GM21390 (cell line): ENCODE data around the gene PDCD4.

Experiments used
- ATAC-seq: cut with Tn5 transposase; IDR thresholded peaks from one replicate; pipeline ENCODE4 v1.9.1; 2021; ENCODE audit not compliant: unreplicated experiment

Gene PDCD4

DNA sequence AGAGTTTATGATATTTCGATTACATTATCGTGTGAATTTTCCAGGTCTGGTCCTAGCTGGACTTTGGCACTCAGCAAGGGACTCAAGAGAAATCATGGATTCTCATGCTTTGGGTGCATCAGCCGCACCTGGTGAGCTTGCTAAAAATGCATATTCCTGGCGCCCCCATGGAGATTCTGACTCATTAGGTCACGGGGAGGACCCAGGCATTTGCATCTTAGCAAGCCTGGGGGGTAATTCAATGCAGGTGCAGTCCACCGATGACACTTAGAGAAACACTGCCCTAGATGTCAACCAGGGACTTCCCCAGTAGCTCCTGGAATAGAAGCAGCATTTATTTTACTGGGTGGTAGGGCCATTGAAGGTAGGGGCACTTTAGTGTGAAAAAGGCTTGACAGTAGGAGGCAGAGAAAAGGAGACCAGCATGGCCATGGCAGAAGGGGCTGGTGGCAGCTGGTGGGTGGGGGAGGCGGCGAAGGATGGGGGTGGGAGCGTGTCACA, 29.9 kb upstream of the PDCD4 start:
- ATAC-seq = peak; percentile 59

DNA sequence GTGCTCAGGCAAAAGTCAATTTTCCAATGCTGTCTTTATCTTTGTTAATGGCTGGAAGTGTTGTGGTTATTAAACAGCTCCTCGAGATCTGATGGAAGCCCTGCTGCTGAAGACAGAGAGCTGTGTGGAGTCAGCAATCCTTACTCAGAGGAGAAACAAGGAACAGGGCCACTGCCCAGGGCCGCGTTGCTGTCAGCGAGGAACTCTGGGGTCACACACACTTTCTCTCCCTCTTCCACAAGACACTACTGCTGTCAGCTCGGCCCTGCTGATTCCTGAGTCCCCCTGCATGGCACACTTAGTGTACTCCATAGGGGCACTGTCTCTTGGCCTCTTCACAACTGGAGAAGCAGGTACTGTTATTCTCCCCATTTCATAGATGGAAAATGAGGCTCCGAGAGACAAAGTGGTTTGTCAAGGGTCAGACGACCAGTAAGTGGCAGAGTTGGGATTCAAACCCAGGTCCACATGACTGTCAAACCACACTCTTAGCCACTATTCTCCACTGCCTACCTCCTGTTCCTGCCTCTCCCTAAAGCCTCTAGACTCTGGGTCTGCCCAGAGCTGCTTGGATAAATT, 29.3 kb upstream of the PDCD4 start:
- ATAC-seq = peak; percentile 17

DNA sequence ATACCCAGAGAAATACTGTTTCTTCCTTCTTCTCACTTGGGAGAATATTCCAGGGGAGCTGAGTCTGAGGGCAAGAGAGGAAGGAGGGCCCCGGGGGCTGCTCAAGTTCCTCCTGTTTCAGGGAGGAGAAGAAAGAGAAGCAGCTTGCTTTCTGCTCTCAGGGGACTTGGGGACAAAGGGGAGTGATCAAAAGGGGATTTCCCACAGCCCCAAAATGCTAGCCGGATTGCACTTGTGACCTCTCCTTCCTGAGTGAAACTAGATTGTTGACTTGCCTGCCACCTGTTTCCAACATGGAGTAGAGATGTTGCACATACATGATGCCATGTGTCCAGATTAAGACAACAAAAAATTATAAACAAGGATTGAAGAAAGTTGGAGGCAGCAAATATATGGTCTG, 28.7 kb upstream of the PDCD4 start:
- peak; percentile 81 for ATAC-seq

GRCh38 chr10:110843796-110844616, 27.7 kb upstream of the PDCD4 start:
- ATAC-seq = no peak

GRCh38 chr10:110844617-110844881, 27.2 kb upstream of the PDCD4 start:
- ATAC-seq = no peak

DNA sequence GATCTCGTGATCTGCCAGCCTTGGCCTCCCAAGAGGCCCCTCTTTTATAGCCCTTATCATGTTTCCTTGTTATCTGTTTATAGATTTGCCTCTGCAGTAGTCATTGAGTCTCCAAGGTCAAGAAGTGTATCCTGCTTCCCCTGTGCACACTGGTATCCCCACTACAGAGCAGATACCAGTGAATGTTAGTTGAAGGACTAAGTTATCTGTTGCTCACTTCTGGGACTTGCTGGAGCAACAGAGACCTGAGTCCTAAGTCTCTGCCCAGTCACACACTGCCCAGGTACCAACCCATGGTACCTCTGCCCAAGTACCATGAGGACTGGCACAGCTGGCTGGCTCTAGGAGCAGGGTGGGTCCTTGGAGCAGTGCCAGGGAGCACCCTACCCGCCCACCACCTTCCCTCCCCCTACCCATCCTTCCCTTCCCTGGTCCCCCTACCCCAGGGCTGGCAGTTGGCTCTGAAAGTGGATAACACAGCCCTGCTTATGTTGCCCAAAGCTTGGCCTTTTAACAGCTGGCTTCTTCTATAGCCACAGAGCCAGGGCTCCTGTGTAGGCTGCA, 26.5 kb upstream of the PDCD4 start:
- ATAC-seq = no peak

DNA sequence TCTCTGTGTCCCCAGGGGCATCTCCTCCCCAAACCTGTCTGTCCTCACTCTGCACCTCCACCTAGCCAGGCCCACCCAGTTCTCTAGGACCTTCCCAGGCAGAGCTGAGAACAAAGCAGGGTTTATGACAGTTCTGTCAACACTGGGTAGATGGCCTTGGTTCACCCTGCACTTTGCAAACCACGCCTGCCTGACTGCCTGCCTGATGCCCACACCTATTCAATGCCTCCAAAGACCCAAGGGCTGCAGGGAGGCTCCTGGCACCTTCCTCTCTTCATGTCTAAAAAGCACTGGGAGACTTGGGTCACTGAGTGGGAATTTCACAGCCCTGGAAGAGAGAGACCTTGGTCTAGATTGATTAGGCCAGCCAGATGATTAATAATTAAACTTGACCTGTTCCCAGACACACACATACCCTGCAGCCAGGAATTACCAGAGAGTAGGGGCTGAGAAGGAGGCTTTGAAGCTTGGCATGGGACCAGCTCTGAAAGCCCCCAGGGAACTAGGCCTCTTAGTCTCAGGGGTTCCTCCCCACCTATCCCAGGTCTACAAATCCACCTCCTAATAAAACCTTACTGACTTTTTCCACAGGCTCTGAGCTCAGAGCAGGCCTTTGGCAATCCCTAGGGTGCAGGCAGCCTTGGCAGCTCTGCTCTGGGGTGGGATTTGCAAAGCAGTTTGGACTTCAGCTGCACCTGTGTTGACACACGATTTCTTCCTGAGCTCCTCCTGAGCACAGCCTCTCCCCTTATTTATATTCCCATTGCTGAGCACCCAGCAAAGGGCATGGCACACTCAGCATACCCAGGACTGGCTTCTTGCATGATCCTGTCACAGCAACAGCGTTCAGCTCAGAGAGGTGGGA, 25.7 kb upstream of the PDCD4 start:
- ATAC-seq = no peak

- ATAC-seq = no peak
These were observed 24.4 kb upstream of the PDCD4 start for GRCh38 chr10:110847374-110847773.

DNA sequence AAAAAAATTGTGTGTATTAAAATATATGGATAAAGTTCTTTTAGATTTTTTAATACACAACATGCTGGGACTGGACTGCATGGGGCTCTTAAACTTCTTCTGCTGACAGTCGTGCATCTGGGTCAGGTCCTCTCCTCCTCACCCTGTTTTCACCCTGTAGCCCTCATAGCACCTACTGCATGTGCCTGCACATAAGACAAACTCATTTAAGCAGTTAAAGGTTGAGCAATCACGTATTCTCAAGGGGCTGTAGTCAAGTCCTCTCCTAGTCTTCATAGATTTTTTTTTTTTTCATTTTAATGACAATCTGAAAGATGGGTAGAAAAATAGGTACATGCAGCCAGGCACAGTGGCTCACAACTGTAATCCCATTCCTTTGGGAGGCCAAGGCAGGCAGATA, 23.6 kb upstream of the PDCD4 start:
- no peak for ATAC-seq

GRCh38 chr10:110850099-110850498, 21.6 kb upstream of the PDCD4 start:
- no peak for ATAC-seq

- no peak for ATAC-seq
These were observed 20.6 kb upstream of the PDCD4 start for GRCh38 chr10:110851020-110851612.

DNA sequence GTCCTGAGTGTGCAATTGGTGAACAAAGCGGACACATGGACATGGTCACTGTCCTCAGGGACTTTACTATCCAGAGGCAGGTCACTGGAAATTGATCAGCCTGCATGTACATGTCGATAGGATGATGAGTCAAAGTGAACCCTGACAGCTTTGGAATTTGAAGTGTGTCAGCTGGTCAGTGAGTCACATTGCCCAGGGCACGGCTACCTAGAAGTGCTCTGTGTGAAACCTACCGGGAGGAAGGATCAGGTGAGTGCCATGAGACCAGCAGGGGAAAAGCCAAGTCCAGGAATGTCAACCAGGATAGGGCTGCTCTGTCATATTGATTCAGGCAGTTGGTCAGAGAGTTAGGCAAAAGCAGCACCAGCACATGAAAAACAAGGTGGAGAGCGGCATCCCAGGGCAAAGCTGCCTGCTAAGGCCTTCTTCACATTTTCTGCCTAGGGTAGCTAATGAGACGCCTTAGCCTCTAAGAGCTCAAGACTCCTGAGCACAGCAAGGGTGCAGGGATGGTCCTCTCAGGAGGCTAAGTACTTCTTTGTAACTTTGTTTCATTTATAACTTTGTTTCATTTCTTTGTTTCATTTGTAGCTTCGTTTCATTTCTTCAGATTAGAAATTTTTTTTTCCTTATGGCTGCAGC, 19.4 kb upstream of the PDCD4 start:
- ATAC-seq = no peak

DNA sequence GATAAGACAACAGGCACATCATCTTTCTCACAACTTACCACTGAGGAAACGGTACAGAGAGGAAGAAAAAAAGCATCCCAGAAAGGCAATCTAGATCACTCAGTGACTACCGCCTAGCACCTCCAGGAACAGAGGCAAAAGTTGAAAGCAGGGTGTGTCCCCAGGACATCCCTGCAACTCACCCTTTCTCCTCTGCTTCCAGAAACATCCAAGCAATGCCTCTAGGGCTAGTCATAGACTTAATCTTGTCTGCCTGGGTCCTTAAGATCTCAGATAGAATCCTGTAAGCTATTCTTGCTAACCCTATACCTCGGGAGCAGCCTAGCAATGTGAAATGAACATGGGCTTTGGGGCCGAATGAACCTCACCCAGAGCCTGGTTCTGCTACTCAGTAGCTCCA, 18.8 kb upstream of the PDCD4 start:
- ATAC-seq = no peak

DNA sequence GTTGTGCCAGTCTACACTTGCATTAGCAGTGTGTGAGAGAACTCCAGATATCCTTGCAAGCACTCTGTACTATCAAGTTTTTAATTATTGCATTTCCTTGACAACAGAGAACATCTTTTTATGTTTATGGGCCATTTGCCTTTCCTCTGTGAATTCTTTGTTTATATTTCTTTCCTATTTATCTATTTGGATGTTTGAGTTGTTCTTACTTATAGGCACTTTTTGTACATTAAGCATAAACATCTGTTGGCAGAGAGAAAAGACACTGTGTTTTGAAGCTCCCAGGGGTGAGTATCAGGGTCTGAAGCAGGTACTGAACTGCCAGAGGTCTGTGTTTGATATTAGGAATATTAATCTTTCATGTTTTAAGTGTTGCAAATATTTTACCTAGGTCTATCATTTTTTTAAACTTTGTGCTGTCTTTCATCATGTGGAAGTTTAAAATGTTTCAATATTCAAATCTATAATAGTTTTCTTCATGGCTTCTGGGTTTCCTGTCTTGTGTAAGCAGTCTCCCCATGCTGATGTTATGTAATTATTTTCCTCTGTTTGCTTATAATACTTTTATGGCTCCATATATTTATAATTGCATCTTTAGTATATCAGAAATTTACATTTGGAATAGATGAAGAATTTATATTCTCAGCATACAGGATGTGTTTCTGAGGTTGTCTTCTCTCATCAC, 17.7 kb upstream of the PDCD4 start:
- no peak for ATAC-seq

GRCh38 chr10:110857265-110858171, 14.2 kb upstream of the PDCD4 start:
- ATAC-seq = peak; percentile 22

DNA sequence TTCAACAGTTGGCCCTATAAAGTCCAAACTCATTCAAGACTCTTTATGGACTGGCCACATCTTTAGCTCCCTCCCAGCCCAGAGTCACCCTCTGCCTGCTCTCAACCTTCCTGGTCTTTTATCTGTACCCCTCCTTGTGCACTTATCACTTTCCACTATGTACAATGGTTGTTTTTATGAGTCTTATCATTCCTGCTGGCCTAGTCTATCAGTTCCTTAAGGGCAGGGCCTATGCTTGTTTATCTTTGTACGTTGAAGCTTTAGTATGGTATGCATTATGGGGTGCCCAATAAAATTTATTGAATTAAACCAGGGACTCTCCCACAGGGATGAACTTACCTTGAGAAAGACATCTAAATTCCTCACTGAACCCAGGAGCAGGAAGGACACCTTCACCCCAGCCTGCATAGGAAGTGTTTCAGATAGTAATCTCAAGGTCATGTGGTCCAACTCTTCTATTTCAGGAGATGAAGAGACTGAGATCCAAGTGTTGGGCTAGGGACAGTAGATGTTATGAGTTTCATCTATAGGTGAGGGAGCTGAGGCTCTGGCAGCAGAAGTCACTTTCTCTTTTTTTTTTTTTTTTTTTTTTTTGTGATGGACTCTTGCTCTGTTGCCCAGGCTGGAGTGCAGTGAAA, 13.3 kb upstream of the PDCD4 start:
- ATAC-seq = no peak

DNA sequence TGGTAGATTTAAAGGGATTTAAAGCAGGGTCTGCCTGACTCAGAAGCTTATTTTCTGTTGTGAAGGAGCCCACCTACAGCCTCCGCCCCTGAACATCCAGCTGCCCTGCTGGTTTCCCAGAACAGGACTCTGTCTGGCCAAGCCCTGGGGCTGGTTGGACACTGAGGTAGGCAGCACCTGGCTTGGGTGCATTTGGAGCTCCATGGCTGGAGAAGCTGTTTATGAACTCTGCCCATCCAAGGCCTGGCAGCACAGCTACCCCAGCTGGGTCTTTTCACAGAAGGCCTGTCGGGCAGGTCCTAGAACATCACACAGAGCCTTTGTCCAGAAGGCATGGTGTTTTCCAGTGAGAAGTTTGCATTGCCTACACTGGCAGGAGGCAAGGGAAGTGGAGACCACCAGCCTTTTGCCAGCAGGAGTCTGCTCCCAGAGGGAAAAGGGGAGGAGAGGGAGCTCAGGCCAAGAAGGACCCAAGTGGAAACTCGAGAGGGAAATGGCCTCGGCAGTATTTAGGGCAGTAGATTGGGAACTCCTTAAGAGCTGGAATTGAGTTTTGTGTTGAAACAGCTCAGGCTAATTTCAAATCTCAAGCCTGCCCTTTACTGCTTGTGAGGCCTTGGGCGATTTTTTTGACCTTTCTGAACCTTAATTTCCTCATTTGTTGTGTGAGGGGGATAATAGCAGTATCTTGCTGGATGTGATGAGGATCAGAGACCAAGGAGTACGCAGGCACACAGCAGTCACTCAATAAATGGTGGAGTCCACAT, 12.3 kb upstream of the PDCD4 start:
- no peak for ATAC-seq

- ATAC-seq = no peak
These were observed 11.8 kb upstream of the PDCD4 start for GRCh38 chr10:110859973-110860376.
